Thyroid gland (tissue), 4 donors: Measurements from ENCODE around the gene CCT3.

Experiments used
- POLR2A ChIP-seq, 2 donors: fragments of 450-650 bp; IDR thresholded peaks; one replicate each; pipeline ENCODE4 v1.6.1; 2017; ENCODE audit warnings: antibody characterized with exemption in 2 of 2, mild to moderate bottlenecking in 2 of 2, moderate library complexity in 1 of 2
- TF ChIP-seq, protein P1 (sequence below), 6 experiments: fragments of 200-600 bp in 3 of 6; fragments of 450-650 bp in 3 of 6; sonication (generic) in 3 of 6; IDR thresholded peaks; one replicate each; pipeline ENCODE4 v1.5.1; 2016 to 2019; ENCODE audit warnings: antibody characterized with exemption in 6 of 6, mild to moderate bottlenecking in 2 of 6, inconsistent platforms in 1 of 6, moderate library complexity in 1 of 6

DNA sequence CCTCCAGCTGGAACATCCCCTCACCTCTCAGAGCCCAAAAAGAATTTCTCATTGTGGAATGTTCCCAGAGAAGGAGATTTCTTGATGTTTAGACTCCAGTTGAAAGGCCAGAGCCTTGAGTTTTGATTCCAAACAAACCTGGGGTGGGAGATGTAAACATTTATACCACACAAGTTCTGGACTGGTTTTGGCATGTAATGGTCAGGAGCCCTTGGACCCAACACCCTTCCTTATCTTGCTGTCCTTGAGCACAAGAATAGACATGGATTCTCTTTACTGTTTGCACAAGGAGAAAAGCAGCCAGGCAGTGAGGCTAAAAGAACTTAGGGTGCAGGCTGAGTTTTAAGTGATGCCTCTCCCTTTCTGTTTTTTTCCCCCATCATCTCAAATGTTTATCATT lies 35.5 kb upstream of the CCT3 start:
- TF ChIP-seq, protein P1, sequence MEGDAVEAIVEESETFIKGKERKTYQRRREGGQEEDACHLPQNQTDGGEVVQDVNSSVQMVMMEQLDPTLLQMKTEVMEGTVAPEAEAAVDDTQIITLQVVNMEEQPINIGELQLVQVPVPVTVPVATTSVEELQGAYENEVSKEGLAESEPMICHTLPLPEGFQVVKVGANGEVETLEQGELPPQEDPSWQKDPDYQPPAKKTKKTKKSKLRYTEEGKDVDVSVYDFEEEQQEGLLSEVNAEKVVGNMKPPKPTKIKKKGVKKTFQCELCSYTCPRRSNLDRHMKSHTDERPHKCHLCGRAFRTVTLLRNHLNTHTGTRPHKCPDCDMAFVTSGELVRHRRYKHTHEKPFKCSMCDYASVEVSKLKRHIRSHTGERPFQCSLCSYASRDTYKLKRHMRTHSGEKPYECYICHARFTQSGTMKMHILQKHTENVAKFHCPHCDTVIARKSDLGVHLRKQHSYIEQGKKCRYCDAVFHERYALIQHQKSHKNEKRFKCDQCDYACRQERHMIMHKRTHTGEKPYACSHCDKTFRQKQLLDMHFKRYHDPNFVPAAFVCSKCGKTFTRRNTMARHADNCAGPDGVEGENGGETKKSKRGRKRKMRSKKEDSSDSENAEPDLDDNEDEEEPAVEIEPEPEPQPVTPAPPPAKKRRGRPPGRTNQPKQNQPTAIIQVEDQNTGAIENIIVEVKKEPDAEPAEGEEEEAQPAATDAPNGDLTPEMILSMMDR (IDR thresholded peaks at IDR 0.05), result no peak
- no peak for TF ChIP-seq POLR2A (IDR thresholded peaks at IDR 0.05)
